ENCODE measurements around the gene STK4.

- TF ChIP-seq POLR2A (IDR thresholded peaks at IDR 0.05; ENCODE audit: low read depth, low read length), result no peak
- TF ChIP-seq CTCF (conservative IDR thresholded peaks at IDR 0.05; ENCODE audit: low read depth, low read length), result no peak; the same call in 1 of the 2 replicates
- no peak for TF ChIP-seq MAZ (IDR thresholded peaks at IDR 0.05; ENCODE audit: borderline replicate concordance, low read depth, low read length)
- TF ChIP-seq USF2 (IDR thresholded peaks at IDR 0.05; ENCODE audit: low read depth, low read length), result no peak
- no peak for TF ChIP-seq FOS (IDR thresholded peaks at IDR 0.05; ENCODE audit: low read depth, low read length)
- no peak for TF ChIP-seq ELK1 (IDR thresholded peaks at IDR 0.05; ENCODE audit: borderline replicate concordance, low read depth, low read length)
- no peak for TF ChIP-seq RAD21 (IDR thresholded peaks at IDR 0.05; ENCODE audit: low read length)
Observed at GRCh38 chr20:45100563-45101245, 134.4 kb downstream of the STK4 start, which contains the start of gene KCNS1.
